Ramos (cell line): ENCODE measurements around the gene NCK2.

Experiments
- in situ Hi-C: fragments of 300-500 bp; cut with MboI; formaldehyde crosslinking; loops from one replicate; pipeline ENCODE4 v1.14.3; 2022; ENCODE audit warnings: low sequenced_read_pairs; ENCODE audit not compliant: unreplicated experiment

The NCK2 gene

GRCh38 chr2:105937498-105938097 lies 192.9 kb downstream of the NCK2 start:
- in situ Hi-C loops, result no loop called here
